Measurements from ENCODE around the gene PAPLN. TPM values are rescaled to one million over a fixed set of nuclear protein-coding genes. Genes with fewer than 3 reads are reported as not detected.

Gene PAPLN
- total and polyA plus RNA-seq, 2 of the 13 experiments (the other 11 are each of a cell fraction or from before 2014, with no cell fraction given), result not detected

DNA sequence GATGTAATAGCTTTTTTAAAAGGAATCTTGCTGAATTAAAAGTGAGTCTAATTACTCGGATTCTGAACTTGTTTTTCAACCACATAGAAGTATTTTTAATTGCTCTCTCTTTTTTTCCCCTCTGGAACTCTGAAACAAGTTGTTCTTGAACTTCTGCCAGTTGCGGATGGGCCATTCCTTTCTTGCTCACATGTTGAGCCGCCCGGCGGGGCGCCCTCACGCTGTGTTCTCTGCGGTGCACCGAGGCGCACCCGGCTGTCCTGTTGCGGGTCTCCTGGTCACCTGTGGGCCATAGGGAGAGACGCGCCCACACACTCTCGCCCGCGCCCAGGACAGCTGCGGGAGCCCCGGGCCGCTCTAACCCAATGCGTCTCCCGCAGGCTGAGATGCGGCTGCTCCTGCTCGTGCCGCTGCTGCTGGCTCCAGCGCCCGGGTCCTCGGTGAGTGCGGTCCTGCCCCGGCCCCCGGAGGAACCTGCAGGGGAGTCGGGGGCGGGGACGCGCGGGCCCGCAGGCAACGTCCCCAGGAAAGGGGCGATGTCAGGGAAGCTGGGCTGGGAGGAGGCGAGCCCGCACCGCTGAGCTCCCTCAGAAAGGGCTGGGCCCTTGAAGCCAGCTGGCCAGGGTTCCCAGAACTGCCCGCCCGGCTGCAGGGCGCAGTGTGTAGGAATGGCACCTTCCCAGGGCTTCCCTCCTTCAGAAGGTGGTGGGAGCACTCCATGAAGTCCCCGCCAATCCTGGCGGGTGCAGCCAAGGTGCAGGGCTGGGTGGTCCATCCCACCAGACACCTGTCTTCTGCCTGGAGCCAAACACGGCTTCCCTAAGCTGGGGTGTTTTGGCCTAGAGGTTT lies 2.3 kb downstream of the PAPLN start:
- no peaks in the 10 kb centered on the region for H3K36me3 ChIP-seq (replicated peaks in 1 of 2; ENCODE audit: control insufficient read depth in 1 of 2, insufficient read depth in 2 of 2, low read length in 2 of 2)
- no peak overlapping the region for H3K4me3 ChIP-seq (replicated peaks in 1 of 3; ENCODE audit: insufficient read depth in 1 of 3, low read depth in 2 of 3, low read length in 3 of 3)
- ATAC-seq (no peak), DNase-seq (ENCODE audit: low spot score) (no peak), FAIRE-seq (no peak)
- POLR2A ChIA-PET, result no interaction called here
- H3K27ac ChIP-seq (ENCODE audit: extremely low read length, insufficient read depth, low read length), result no peak overlapping the region
- H3K79me2 ChIP-seq (ENCODE audit: insufficient read depth, low read length), result no peaks in the 10 kb centered on the region
- H4K20me1 ChIP-seq (ENCODE audit: insufficient read depth, low read length), result no peaks in the 10 kb centered on the region
- CTCF ChIA-PET (ENCODE audit: low intra/inter-chr PET ratio, low total read pairs), result no interaction called here
- in situ Hi-C loops (cut with HindIII; ENCODE audit: extremely low pct_ligation_motif_present, low pct_unique_long_range_greater_than_20kb), result no loop called here
- 68% methylated on average over 32 of the region's 48 CpGs for WGBS (ENCODE audit: low lambda C conversion rate)
- H3K4me1 ChIP-seq (ENCODE audit: insufficient read depth, low read length), result peaks cover 24% of the 10 kb centered on the region
- TF ChIP-seq ZKSCAN1 (IDR thresholded peaks at IDR 0.05; ENCODE audit: low read length) (no peak), MXI1 (IDR thresholded peaks at IDR 0.05; ENCODE audit: borderline replicate concordance, low read depth, low read length) (no peak), ZNF781 (CRISPR knock-in tag; IDR thresholded peaks at IDR 0.05; ENCODE audit: borderline replicate concordance, not compliant biosample characterization) (no peak), ZFX (CRISPR knock-in tag; IDR thresholded peaks at IDR 0.05; ENCODE audit: low read depth) (no peak), STAT5B (CRISPR knock-in tag; IDR thresholded peaks at IDR 0.05) (no peak)
- TF ChIP-seq, protein P1, sequence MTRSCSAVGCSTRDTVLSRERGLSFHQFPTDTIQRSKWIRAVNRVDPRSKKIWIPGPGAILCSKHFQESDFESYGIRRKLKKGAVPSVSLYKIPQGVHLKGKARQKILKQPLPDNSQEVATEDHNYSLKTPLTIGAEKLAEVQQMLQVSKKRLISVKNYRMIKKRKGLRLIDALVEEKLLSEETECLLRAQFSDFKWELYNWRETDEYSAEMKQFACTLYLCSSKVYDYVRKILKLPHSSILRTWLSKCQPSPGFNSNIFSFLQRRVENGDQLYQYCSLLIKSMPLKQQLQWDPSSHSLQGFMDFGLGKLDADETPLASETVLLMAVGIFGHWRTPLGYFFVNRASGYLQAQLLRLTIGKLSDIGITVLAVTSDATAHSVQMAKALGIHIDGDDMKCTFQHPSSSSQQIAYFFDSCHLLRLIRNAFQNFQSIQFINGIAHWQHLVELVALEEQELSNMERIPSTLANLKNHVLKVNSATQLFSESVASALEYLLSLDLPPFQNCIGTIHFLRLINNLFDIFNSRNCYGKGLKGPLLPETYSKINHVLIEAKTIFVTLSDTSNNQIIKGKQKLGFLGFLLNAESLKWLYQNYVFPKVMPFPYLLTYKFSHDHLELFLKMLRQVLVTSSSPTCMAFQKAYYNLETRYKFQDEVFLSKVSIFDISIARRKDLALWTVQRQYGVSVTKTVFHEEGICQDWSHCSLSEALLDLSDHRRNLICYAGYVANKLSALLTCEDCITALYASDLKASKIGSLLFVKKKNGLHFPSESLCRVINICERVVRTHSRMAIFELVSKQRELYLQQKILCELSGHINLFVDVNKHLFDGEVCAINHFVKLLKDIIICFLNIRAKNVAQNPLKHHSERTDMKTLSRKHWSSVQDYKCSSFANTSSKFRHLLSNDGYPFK (CRISPR knock-in tag; IDR thresholded peaks at IDR 0.05; ENCODE audit: borderline replicate concordance), result no peak
- intact Hi-C loops (cut with micrococcal nuclease; ENCODE audit: unreplicated experiment), result loop anchor here (10.0 kb wide), 1 partner anchor 45 kb away; no protein-coding TSS in a partner anchor
- H2AFZ ChIP-seq (ENCODE audit: low read length), result no peak overlapping the region
- no peak overlapping the region for H3K4me2 ChIP-seq (ENCODE audit: low read depth, low read length)
- no TSS peak for BruUV-seq (replicated peaks)
- H3K27me3 ChIP-seq (ENCODE audit: control insufficient read depth in 1 of 2, insufficient read depth in 2 of 2, low read length in 2 of 2), result peaks cover 16 to 75% of the 10 kb centered on the region in 2 experiments
- H3K9me3 ChIP-seq (ENCODE audit: low read length), result no peaks in the 10 kb centered on the region
- no peak overlapping the region for H3K9ac ChIP-seq (ENCODE audit: insufficient read depth, low read depth, low read length)
